Esophagus squamous epithelium (tissue), 5 donors: ENCODE results near the gene ARPC5. TPM values are rescaled to one million over a fixed set of nuclear protein-coding genes. Genes with fewer than 3 reads are reported as not detected.
A peak's percentile ranks its signal among the peaks of the same experiment; 100 is the strongest.

Source experiments
- DNase-seq: peaks from one replicate; lab custom pipeline; 2025; lab: John Stamatoyannopoulos, UW
- H3K27ac ChIP-seq, 4 donors: fragments of 200-600 bp; sonication (generic); one replicate each; pipeline ENCODE4 v1.5.1; 2016 to 2019; ENCODE audit warnings: mild to moderate bottlenecking in 1 of 4
- H3K27me3 ChIP-seq, 4 donors: fragments of 200-600 bp; sonication (generic); 1 replicate in 3 of 4; 2 replicates in 1 of 4; pipeline versions ENCODE4 v1.5.1 to v1.6.0; 2017 to 2021; ENCODE audit warnings: antibody characterized with exemption in 1 of 4
- H3K36me3 ChIP-seq, 3 donors: fragments of 200-600 bp; sonication (generic); one replicate each; pipeline ENCODE4 v1.5.1; 2016 to 2019
- H3K4me1 ChIP-seq, 3 donors: fragments of 200-600 bp; sonication (generic); one replicate each; pipeline ENCODE4 v1.5.1; 2017 to 2019
- H3K4me3 ChIP-seq, 4 donors: fragments of 200-600 bp; sonication (generic); 1 replicate in 3 of 4; 2 replicates in 1 of 4; pipeline ENCODE4 v1.5.1; 2016 to 2019; ENCODE audit warnings: mild to moderate bottlenecking in 2 of 4, moderate library complexity in 1 of 4
- H3K9me3 ChIP-seq, 3 donors: fragments of 200-600 bp; sonication (generic); one replicate each; pipeline ENCODE4 v1.5.1; 2016 to 2019
- CTCF ChIP-seq, 6 experiments: fragments of 450-650 bp in 4 of 6; fragments of 200-600 bp in 2 of 6; sonication (generic) in 2 of 6; IDR thresholded peaks; one replicate each; pipeline ENCODE4 v1.5.1; 2016 to 2019; ENCODE audit warnings: antibody characterized with exemption in 6 of 6, mild to moderate bottlenecking in 4 of 6, moderate library complexity in 4 of 6
- POLR2A ChIP-seq, 4 donors: fragments of 450-650 bp; IDR thresholded peaks; one replicate each; pipeline ENCODE4 v1.6.1; 2017; ENCODE audit warnings: antibody characterized with exemption in 4 of 4, mild to moderate bottlenecking in 4 of 4, moderate library complexity in 3 of 4
- WGBS, 2 donors: methylation state at CpG; one replicate each; pipeline ENCODE4 v1.1.5; 2018; 5-methylcytosine and 5-hydroxymethylcytosine counted together
- intact Hi-C: fragments of 100-400 bp; cut with DNase I; formaldehyde crosslinking; loops from one replicate; pipeline ENCODE4 v1.15.0; 2022
- total RNA-seq, 4 donors: library from RNA; depleted of rRNA; stranded (reverse); fragments of >200 nt; gene quantifications; one replicate each; pipeline ENCODE4 v1.1.0, GENCODE V29; 2016
- donor health status: DM: yes; HTN: yes; CAD: no.

The ARPC5 gene
- total RNA-seq, 4 donors from 2014 or later, result 90.2 to 136 (median 102) TPM

- Histone ChIP-seq H3K4me1 (peaks cover 6 to 44% (median 9%) of the 10 kb centered on the region in 3 donors), H3K4me3 (no peak overlapping the region), H3K9me3 (no peaks in the 10 kb centered on the region), H3K27ac (peak overlapping the region in 3 of 4 donors; percentile 18 to 41 (median 33)), H3K27me3 (no peaks in the 10 kb centered on the region), H3K36me3 (no peaks in the 10 kb centered on the region)
- 42 to 53% methylated on average over 3 of the region's 3 CpGs for WGBS, 2 donors
- intact Hi-C loops, result no loop called here
- DNase-seq, result no peak
- TF ChIP-seq CTCF (IDR thresholded peaks at IDR 0.05), result no peak
- TF ChIP-seq POLR2A (IDR thresholded peaks at IDR 0.05), result no peak
Measured at GRCh38 chr1:183593356-183593755, 42.2 kb downstream of the ARPC5 start.

GRCh38 chr1:183592733-183593132 is 42.9 kb downstream of the ARPC5 start:
- Histone ChIP-seq H3K27me3 (no peaks in the 10 kb centered on the region), H3K9me3 (no peaks in the 10 kb centered on the region), H3K4me3 (no peak overlapping the region), H3K36me3 (no peaks in the 10 kb centered on the region), H3K27ac (peak overlapping the region in 2 of 4 donors; percentile 18 to 41), H3K4me1 (peaks cover 6 to 38% (median 9%) of the 10 kb centered on the region in 3 donors)
- TF ChIP-seq POLR2A (IDR thresholded peaks at IDR 0.05), result no peak
- no peak for TF ChIP-seq CTCF (IDR thresholded peaks at IDR 0.05)
- 86% methylated on average over 7 of the region's 7 CpGs for WGBS, 2 donors
- intact Hi-C loops, result no loop called here
- no peak for DNase-seq

GRCh38 chr1:183590244-183591191 is 45.1 kb downstream of the ARPC5 start, which contains the start of gene NCF2:
NCF2 (minus strand) TSS chr1:183590459; CDS start chr1:183590329, 130 bp downstream.
- 30 to 51% methylated on average over 5 of the region's 6 CpGs for WGBS, 2 donors
- H3K4me3 ChIP-seq, result peak within 1 kb of the TSS in 2 of 4 donors; percentile 18 to 44
- H3K9me3 ChIP-seq, result no peaks in the 10 kb centered on the region
- intact Hi-C loops, result no loop called here
- H3K27me3 ChIP-seq, result no peaks in the 10 kb centered on the region
- peaks cover 6 to 36% (median 9%) of the 10 kb centered on the region in 3 donors for H3K4me1 ChIP-seq
- no peak for TF ChIP-seq CTCF (IDR thresholded peaks at IDR 0.05)
- TF ChIP-seq POLR2A (IDR thresholded peaks at IDR 0.05), result peak in 1 of 4 donors; percentile 23
- no peak for DNase-seq
- peak within 1 kb of the TSS; percentile 79 to 83 (median 82) for H3K27ac ChIP-seq
- H3K36me3 ChIP-seq, result no peaks in the 10 kb centered on the region

GRCh38 chr1:183589874-183590243 is 45.7 kb downstream of the ARPC5 start:
- WGBS, 2 donors, result 59 to 61% methylated on average over 4 of the region's 4 CpGs
- no peak for DNase-seq
- H3K4me1 ChIP-seq, result peaks cover 6 to 41% (median 9%) of the 10 kb centered on the region in 3 donors
- peak overlapping the region in 2 of 4 donors; percentile 18 to 44 for H3K4me3 ChIP-seq
- no peaks in the 10 kb centered on the region for H3K27me3 ChIP-seq
- TF ChIP-seq CTCF (IDR thresholded peaks at IDR 0.05) (no peak), POLR2A (IDR thresholded peaks at IDR 0.05) (no peak)
- peak overlapping the region; percentile 79 to 83 (median 82) for H3K27ac ChIP-seq
- H3K9me3 ChIP-seq, result no peaks in the 10 kb centered on the region
- no peaks in the 10 kb centered on the region for H3K36me3 ChIP-seq
- intact Hi-C loops, result no loop called here

- peak overlapping the region in 2 of 4 donors; percentile 18 to 44 for H3K4me3 ChIP-seq
- intact Hi-C loops, result no loop called here
Measured at GRCh38 chr1:183589384-183589783, 46.2 kb downstream of the ARPC5 start.

More at GRCh38 chr1:183589384-183589783, 46.2 kb downstream of the ARPC5 start:
- Histone ChIP-seq H3K36me3 (no peaks in the 10 kb centered on the region), H3K27ac (peak overlapping the region; percentile 79 to 83 (median 82)), H3K9me3 (no peaks in the 10 kb centered on the region), H3K27me3 (no peaks in the 10 kb centered on the region), H3K4me1 (peaks cover 6 to 41% (median 9%) of the 10 kb centered on the region in 3 donors)
- no peak for DNase-seq
- TF ChIP-seq CTCF (IDR thresholded peaks at IDR 0.05) (no peak), POLR2A (IDR thresholded peaks at IDR 0.05) (no peak)
- 77 to 90% methylated on average over 5 of the region's 5 CpGs for WGBS, 2 donors
